CD4-positive, CD25-positive, alpha-beta regulatory T cell (primary cell): ENCODE results near the gene CST1. TPM values are rescaled to one million over a fixed set of nuclear protein-coding genes. Genes with fewer than 3 reads are reported as not detected.
"Not testable (repeated sequence)": the region's sequence is repeated elsewhere in the genome, so short reads cannot be mapped to it uniquely, and the experiment has no call there.

ENCODE experiments used
- ATAC-seq, 2 donors: fragments of 150-1000 bp; cut with Tn5 transposase; one replicate each; pipeline ENCODE4 v1.10.0; 2021; ENCODE audit warnings: low read depth in 2 of 2, moderate number of reproducible peaks in 2 of 2, moderate library complexity in 1 of 2
- DNase-seq, 3 donors: peaks; one replicate each; pipeline versions ENCODE4 v3.0.0 to v3.0.0-alpha.2; 2012 to 2022; ENCODE audit warnings: mixed read lengths in 1 of 3
- H3K27ac ChIP-seq: one replicate; pipeline ENCODE4 v1.7.0; 2013; ENCODE audit warnings: mild to moderate bottlenecking, low read length; ENCODE audit not compliant: insufficient read depth, poor library complexity, severe bottlenecking
- H3K27me3 ChIP-seq: one replicate; pipeline ENCODE4 v1.7.0; 2013; ENCODE audit warnings: low read length; ENCODE audit not compliant: control insufficient read depth, insufficient read depth
- H3K36me3 ChIP-seq: one replicate; pipeline ENCODE4 v1.7.0; 2013; ENCODE audit warnings: mild to moderate bottlenecking, low read length, moderate library complexity; ENCODE audit not compliant: control insufficient read depth, insufficient read depth
- H3K4me1 ChIP-seq: 2 replicates; pipeline ENCODE4 v1.7.0; 2013; ENCODE audit warnings: mild to moderate bottlenecking, low read length; ENCODE audit not compliant: insufficient read depth, control insufficient read depth, poor library complexity, severe bottlenecking
- H3K4me3 ChIP-seq: one replicate; pipeline ENCODE4 v1.7.0; 2013; ENCODE audit warnings: low read depth, mild to moderate bottlenecking, low read length, moderate library complexity
- H3K9me3 ChIP-seq, 2 experiments: 1 replicate in 1 of 2; 2 replicates in 1 of 2; pipeline ENCODE4 v1.7.0; 2013; ENCODE audit warnings: low read length in 2 of 2, mild to moderate bottlenecking in 1 of 2, moderate library complexity in 1 of 2; ENCODE audit not compliant: control insufficient read depth in 2 of 2
- H3K27ac Mint-ChIP-seq, 3 donors: one replicate each; pipeline ENCODE4 v1.8.0; 2020 to 2022; ENCODE audit warnings: mild to moderate bottlenecking in 3 of 3, mixed read lengths in 3 of 3, moderate library complexity in 2 of 3
- H3K27me3 Mint-ChIP-seq: one replicate; pipeline ENCODE4 v1.8.0; 2022; ENCODE audit warnings: mild to moderate bottlenecking, mixed read lengths
- H3K36me3 Mint-ChIP-seq: one replicate; pipeline ENCODE4 v1.8.0; 2020; ENCODE audit warnings: mixed read lengths
- H3K4me1 Mint-ChIP-seq, 4 donors: one replicate each; pipeline ENCODE4 v1.8.0; 2020 to 2022; ENCODE audit warnings: mixed read lengths in 4 of 4, mild to moderate bottlenecking in 1 of 4
- H3K4me3 Mint-ChIP-seq, 4 donors: one replicate each; pipeline ENCODE4 v1.8.0; 2020 to 2022; ENCODE audit warnings: mild to moderate bottlenecking in 4 of 4, mixed read lengths in 4 of 4, moderate library complexity in 3 of 4
- H3K9me3 Mint-ChIP-seq, 7 donors: one replicate each; pipeline ENCODE4 v1.8.0; 2020 to 2022; ENCODE audit warnings: mixed read lengths in 7 of 7, mild to moderate bottlenecking in 3 of 7, moderate library complexity in 2 of 7
- polyA plus RNA-seq, 4 donors: library from polyadenylated mRNA; unstranded; fragments of 300-500 nt; fragmentation: Illumina TruSeq; gene quantifications; one replicate each; pipeline ENCODE4 v1.2.3, GENCODE V29; 2021
- total RNA-seq: library from RNA; stranded (reverse); gene quantifications from one replicate; pipeline ENCODE4 v1.2.3, GENCODE V29; 2022

CST1 gene
- total and polyA plus RNA-seq, 5 donors from 2014 or later: not detected

DNA sequence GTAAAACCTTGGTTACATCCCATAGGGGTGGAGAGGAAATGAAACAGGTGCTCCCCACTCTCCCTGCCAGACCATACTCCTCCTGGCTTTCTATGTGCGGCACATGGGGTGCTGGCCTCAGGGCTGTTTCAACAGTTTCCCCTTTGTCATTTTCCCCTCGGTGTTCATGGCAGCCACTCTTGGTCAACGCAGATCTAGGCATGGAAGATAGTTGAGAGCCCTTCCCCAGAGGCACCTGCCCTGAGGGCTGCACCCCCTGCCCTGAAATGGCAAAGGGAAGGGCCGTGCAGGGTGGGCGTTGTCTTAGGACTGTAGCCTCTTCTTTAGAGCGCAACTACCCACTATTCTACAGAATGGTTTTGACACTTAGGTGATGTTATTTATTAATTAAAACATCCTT, 4.4 kb downstream of the CST1 start:
- no peaks in the 10 kb centered on the region for H3K4me1 Mint-ChIP-seq
- ATAC-seq (no peak), DNase-seq (no peak)
- Histone ChIP-seq H3K27ac (no peak overlapping the region), H3K4me1 (no peaks in the 10 kb centered on the region), H3K36me3 (no peaks in the 10 kb centered on the region), H3K9me3 (no peaks in the 10 kb centered on the region), H3K4me3 (no peak overlapping the region), H3K27me3 (no peaks in the 10 kb centered on the region)
- no peaks in the 10 kb centered on the region for H3K36me3 Mint-ChIP-seq
- H3K4me3 Mint-ChIP-seq: no peak overlapping the region
- H3K9me3 Mint-ChIP-seq: peaks cover 0 to 3% (median 0%) of the 10 kb centered on the region in 7 donors
- no peaks in the 10 kb centered on the region for H3K27me3 Mint-ChIP-seq
- no peak overlapping the region for H3K27ac Mint-ChIP-seq

DNA sequence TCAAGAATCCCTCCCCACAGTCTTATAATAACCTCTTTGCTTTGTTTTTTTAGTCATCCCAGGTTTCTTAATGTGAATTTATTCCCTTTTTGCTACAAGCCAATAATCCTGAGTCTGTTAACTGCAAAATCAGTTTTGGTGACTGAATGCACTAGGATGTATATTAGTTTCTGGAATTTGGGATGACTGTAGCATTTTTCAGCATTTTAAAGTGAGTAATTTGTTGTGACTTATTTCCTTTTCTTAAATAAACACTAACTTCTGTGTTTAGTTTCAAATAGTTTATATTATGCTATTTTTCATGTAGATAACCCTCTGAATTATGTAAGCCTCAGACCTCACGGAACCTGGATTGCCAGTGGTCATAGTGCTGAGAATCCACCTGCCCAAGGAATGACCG, 5.5 kb downstream of the CST1 start:
- Mint-ChIP-seq H3K9me3 (peaks cover 0 to 3% (median 0%) of the 10 kb centered on the region in 7 donors), H3K36me3 (no peaks in the 10 kb centered on the region), H3K27me3 (no peaks in the 10 kb centered on the region), H3K4me1 (no peaks in the 10 kb centered on the region), H3K4me3 (no peak overlapping the region), H3K27ac (no peak overlapping the region)
- Histone ChIP-seq H3K36me3 (no peaks in the 10 kb centered on the region), H3K27me3 (no peaks in the 10 kb centered on the region), H3K9me3 (no peaks in the 10 kb centered on the region), H3K4me1 (no peaks in the 10 kb centered on the region), H3K4me3 (no peak overlapping the region), H3K27ac (no peak overlapping the region)
- ATAC-seq (no peak), DNase-seq (no peak)

DNA sequence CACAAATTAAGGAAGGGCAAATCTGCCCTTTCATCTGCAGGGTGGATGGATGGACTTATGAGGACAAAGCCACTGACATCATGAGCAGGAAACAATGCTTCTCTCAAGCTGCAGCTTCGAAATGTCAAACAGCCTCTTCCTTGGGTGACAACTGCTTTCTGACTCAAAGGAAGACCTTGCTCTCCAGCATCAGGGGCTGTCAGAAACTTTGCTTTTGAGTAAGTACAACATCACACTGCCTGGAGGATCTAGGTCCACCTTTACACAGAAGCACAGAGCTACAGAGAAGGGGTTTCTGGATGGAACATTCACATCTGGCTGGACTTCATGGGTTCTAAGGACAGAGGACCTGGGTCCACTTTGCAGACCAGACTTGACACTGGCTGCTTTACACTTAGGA, 5.9 kb downstream of the CST1 start:
- H3K9me3 ChIP-seq: no peaks in the 10 kb centered on the region
- no peaks in the 10 kb centered on the region for H3K27me3 Mint-ChIP-seq
- H3K36me3 ChIP-seq: no peaks in the 10 kb centered on the region
- no peaks in the 10 kb centered on the region for H3K4me1 Mint-ChIP-seq
- H3K36me3 Mint-ChIP-seq: no peaks in the 10 kb centered on the region
- H3K9me3 Mint-ChIP-seq: peaks cover 0 to 6% (median 0%) of the 10 kb centered on the region in 7 donors
- DNase-seq (no peak), ATAC-seq (no peak)
- no peaks in the 10 kb centered on the region for H3K4me1 ChIP-seq
- no peak overlapping the region for H3K4me3 Mint-ChIP-seq
- no peak overlapping the region for H3K4me3 ChIP-seq
- no peaks in the 10 kb centered on the region for H3K27me3 ChIP-seq
- no peak overlapping the region for H3K27ac Mint-ChIP-seq
- no peak overlapping the region for H3K27ac ChIP-seq

- not testable (repeated sequence) for H3K27ac ChIP-seq, H3K36me3 ChIP-seq, H3K27me3 ChIP-seq, H3K27me3 Mint-ChIP-seq, H3K36me3 Mint-ChIP-seq, H3K4me3 ChIP-seq, H3K4me1 Mint-ChIP-seq, H3K9me3 ChIP-seq, H3K4me1 ChIP-seq, H3K27ac Mint-ChIP-seq, H3K4me3 Mint-ChIP-seq, ATAC-seq, DNase-seq, H3K9me3 Mint-ChIP-seq
Measured at GRCh38 chr20:23735391-23735790, 15.3 kb downstream of the CST1 start.

DNA sequence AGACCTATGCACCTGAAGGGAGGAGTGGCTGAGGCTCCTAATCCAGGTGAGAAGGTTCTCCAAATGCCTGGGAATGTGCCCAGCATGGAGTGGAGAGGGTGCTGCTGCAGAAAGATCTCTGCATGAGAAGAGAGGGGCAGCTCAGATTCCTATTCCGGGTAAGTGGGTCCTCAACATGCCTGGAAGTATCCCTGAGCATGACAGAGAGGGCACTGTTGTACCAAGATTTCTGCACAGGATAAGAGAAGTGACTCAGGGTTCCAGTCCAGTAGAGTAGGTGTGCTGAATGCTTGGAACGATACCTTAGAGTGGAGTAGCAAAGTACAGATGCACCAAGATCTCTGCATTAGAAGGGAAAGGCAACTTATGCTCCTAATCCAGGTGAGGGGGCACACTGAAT, 15.8 kb downstream of the CST1 start:
- not testable (repeated sequence) for H3K4me1 ChIP-seq, DNase-seq, H3K9me3 Mint-ChIP-seq, H3K27ac ChIP-seq, H3K4me1 Mint-ChIP-seq, H3K27me3 Mint-ChIP-seq, H3K36me3 ChIP-seq, H3K9me3 ChIP-seq, ATAC-seq, H3K36me3 Mint-ChIP-seq, H3K27ac Mint-ChIP-seq, H3K4me3 Mint-ChIP-seq, H3K4me3 ChIP-seq, H3K27me3 ChIP-seq

GRCh38 chr20:23734440-23734839, 16.3 kb downstream of the CST1 start:
- ATAC-seq, H3K27me3 Mint-ChIP-seq, H3K27ac Mint-ChIP-seq, H3K27ac ChIP-seq, H3K9me3 Mint-ChIP-seq, H3K4me3 ChIP-seq, H3K9me3 ChIP-seq, H3K4me1 ChIP-seq, DNase-seq, H3K36me3 Mint-ChIP-seq, H3K27me3 ChIP-seq, H3K4me1 Mint-ChIP-seq, H3K36me3 ChIP-seq, H3K4me3 Mint-ChIP-seq: not testable (repeated sequence)

GRCh38 chr20:23727016-23727415, 23.7 kb downstream of the CST1 start:
- H3K4me1 Mint-ChIP-seq: no peaks in the 10 kb centered on the region
- Histone ChIP-seq H3K4me3 (no peak overlapping the region), H3K4me1 (no peaks in the 10 kb centered on the region), H3K27me3 (no peaks in the 10 kb centered on the region), H3K36me3 (no peaks in the 10 kb centered on the region), H3K9me3 (no peaks in the 10 kb centered on the region), H3K27ac (no peak overlapping the region)
- ATAC-seq: no peak
- H3K36me3 Mint-ChIP-seq: no peaks in the 10 kb centered on the region
- no peak overlapping the region for H3K4me3 Mint-ChIP-seq
- H3K27ac Mint-ChIP-seq: no peak overlapping the region
- no peaks in the 10 kb centered on the region for H3K9me3 Mint-ChIP-seq
- H3K27me3 Mint-ChIP-seq: no peaks in the 10 kb centered on the region
- DNase-seq: no peak

GRCh38 chr20:23725102-23725501, 25.6 kb downstream of the CST1 start:
- no peaks in the 10 kb centered on the region for H3K9me3 ChIP-seq
- no peaks in the 10 kb centered on the region for H3K27me3 Mint-ChIP-seq
- no peak for DNase-seq
- no peak for ATAC-seq
- H3K4me1 Mint-ChIP-seq: no peaks in the 10 kb centered on the region
- no peaks in the 10 kb centered on the region for H3K4me1 ChIP-seq
- no peaks in the 10 kb centered on the region for H3K9me3 Mint-ChIP-seq
- H3K27ac Mint-ChIP-seq: no peak overlapping the region
- no peaks in the 10 kb centered on the region for H3K36me3 ChIP-seq
- no peak overlapping the region for H3K4me3 ChIP-seq
- H3K4me3 Mint-ChIP-seq: no peak overlapping the region
- no peak overlapping the region for H3K27ac ChIP-seq
- H3K36me3 Mint-ChIP-seq: no peaks in the 10 kb centered on the region
- no peaks in the 10 kb centered on the region for H3K27me3 ChIP-seq
